Right lobe of liver (tissue), 4 donors: Measurements from ENCODE around the gene ATXN7.

Experiments used
- POLR2A ChIP-seq: fragments of 450-650 bp; IDR thresholded peaks from one replicate; pipeline ENCODE4 v1.6.1; 2017; ENCODE audit warnings: antibody characterized with exemption, mild to moderate bottlenecking
- TF ChIP-seq, protein P1 (sequence below), 4 donors: fragments of 200-600 bp in 3 of 4; fragments of 450-650 bp in 1 of 4; IDR thresholded peaks; one replicate each; pipeline versions ENCODE4 v1.5.1 to v1.8.0; 2016 to 2022; ENCODE audit warnings: antibody characterized with exemption in 4 of 4, mild to moderate bottlenecking in 2 of 4
- donor health status: DM: no; HTN: no; CAD: no.
- donor health status: DM: no; HTN: no; CAD: no.
- donor health status: DM: no; HTN: yes; CAD: no.

DNA sequence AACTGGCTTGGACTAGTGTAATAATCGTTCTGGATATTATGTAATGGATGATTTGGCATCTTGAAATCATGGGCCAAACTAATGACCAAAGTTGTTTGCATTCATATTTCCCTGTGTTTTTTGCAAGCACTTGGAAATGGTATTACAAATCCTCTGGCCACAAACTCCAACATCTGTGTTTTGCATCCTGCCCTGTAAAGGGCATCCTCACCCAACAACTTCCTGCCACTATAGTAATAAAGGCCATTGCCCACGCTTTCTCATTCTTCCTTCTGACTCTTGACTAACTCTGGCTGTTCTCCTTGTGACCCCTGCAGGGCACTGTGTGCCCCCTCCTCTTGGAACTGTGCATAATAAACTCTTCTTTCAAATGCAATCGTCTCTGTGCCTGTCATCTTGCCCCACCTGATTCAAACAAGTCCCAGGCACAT is 185.0 kb downstream of the ATXN7 start:
- TF ChIP-seq, protein P1, sequence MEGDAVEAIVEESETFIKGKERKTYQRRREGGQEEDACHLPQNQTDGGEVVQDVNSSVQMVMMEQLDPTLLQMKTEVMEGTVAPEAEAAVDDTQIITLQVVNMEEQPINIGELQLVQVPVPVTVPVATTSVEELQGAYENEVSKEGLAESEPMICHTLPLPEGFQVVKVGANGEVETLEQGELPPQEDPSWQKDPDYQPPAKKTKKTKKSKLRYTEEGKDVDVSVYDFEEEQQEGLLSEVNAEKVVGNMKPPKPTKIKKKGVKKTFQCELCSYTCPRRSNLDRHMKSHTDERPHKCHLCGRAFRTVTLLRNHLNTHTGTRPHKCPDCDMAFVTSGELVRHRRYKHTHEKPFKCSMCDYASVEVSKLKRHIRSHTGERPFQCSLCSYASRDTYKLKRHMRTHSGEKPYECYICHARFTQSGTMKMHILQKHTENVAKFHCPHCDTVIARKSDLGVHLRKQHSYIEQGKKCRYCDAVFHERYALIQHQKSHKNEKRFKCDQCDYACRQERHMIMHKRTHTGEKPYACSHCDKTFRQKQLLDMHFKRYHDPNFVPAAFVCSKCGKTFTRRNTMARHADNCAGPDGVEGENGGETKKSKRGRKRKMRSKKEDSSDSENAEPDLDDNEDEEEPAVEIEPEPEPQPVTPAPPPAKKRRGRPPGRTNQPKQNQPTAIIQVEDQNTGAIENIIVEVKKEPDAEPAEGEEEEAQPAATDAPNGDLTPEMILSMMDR (IDR thresholded peaks at IDR 0.05), result no peak
- no peak for TF ChIP-seq POLR2A
